Neural cell (in vitro differentiated cells): ENCODE data around the gene CRTC3. TPM values are rescaled to one million over a fixed set of nuclear protein-coding genes. Genes with fewer than 3 reads are reported as not detected.
"Not testable (repeated sequence)": the region's sequence is repeated elsewhere in the genome, so short reads cannot be mapped to it uniquely, and the experiment has no call there.

Experiments used
- H2AFZ ChIP-seq: fragments of 200-600, 300-800 bp; sonication (generic), shearing (Covaris generic); 2 replicates; pipeline ENCODE4 v1.6.0; 2014; ENCODE audit warnings: low read depth, mild to moderate bottlenecking, antibody characterized with exemption, low read length, moderate library complexity
- H3F3A ChIP-seq: fragments of 200-600 bp; shearing (Covaris generic); 2 replicates; pipeline ENCODE4 v1.6.1; 2016; ENCODE audit warnings: mild to moderate bottlenecking, moderate library complexity, mixed read lengths, antibody characterized with exemption, low read length; ENCODE audit not compliant: insufficient read depth, poor library complexity, severe bottlenecking
- H3K27ac ChIP-seq: fragments of 200-600, 300-800 bp; sonication (generic), shearing (Covaris generic); 2 replicates; pipeline ENCODE4 v1.5.1; 2014; ENCODE audit warnings: mild to moderate bottlenecking, low read length, moderate library complexity
- H3K27me3 ChIP-seq: fragments of 300-800, 200-600 bp; sonication (generic), shearing (Covaris generic); 2 replicates; pipeline ENCODE4 v1.6.0; 2014; ENCODE audit warnings: mild to moderate bottlenecking, low read depth, low read length, moderate library complexity; ENCODE audit not compliant: insufficient read depth
- H3K36me3 ChIP-seq: fragments of 300-800, 200-600 bp; sonication (generic), shearing (Covaris generic); 2 replicates; pipeline ENCODE4 v1.5.1; 2014; ENCODE audit warnings: mild to moderate bottlenecking, antibody characterized with exemption, low read length, moderate library complexity; ENCODE audit not compliant: insufficient read depth
- H3K4me2 ChIP-seq: fragments of 300-800, 200-600 bp; sonication (generic), shearing (Covaris generic); 2 replicates; pipeline ENCODE4 v1.6.0; 2014; ENCODE audit warnings: mild to moderate bottlenecking, low read length
- H3K4me3 ChIP-seq: fragments of 300-800, 200-600 bp; sonication (generic), shearing (Covaris generic); 2 replicates; pipeline ENCODE4 v1.5.1; 2014; ENCODE audit warnings: mild to moderate bottlenecking, low read length, moderate library complexity
- H3K79me2 ChIP-seq: fragments of 200-600 bp; shearing (Covaris generic); replicated peaks from 2 replicates; pipeline ENCODE4 v1.6.0; 2014; ENCODE audit warnings: mild to moderate bottlenecking, low read length, moderate library complexity; ENCODE audit not compliant: insufficient read depth
- H3K9ac ChIP-seq: fragments of 300-800, 200-600 bp; sonication (generic), shearing (Covaris generic); 2 replicates; pipeline ENCODE4 v1.6.1; 2016; ENCODE audit warnings: mild to moderate bottlenecking, low read length, mixed read lengths
- H3K9me2 ChIP-seq: fragments of 200-600 bp; shearing (Covaris generic); 2 replicates; pipeline ENCODE4 v1.6.1; 2016; ENCODE audit warnings: mild to moderate bottlenecking, low read length, mixed read lengths; ENCODE audit not compliant: insufficient read depth
- H3K9me3 ChIP-seq: fragments of 200-600, 300-800 bp; sonication (generic), shearing (Covaris generic); 2 replicates; pipeline ENCODE4 v1.6.1; 2016; ENCODE audit warnings: mild to moderate bottlenecking, mixed run types, low read length, moderate library complexity, mixed read lengths
- H4K20me1 ChIP-seq: fragments of 200-600 bp; shearing (Covaris generic); 2 replicates; pipeline ENCODE4 v1.6.1; 2016; ENCODE audit warnings: mild to moderate bottlenecking, mixed run types; ENCODE audit not compliant: insufficient read depth
- EP300 ChIP-seq: fragments of 450-650 bp; conservative IDR thresholded peaks from 2 replicates; pipeline ENCODE4 v1.6.1; 2014; ENCODE audit warnings: antibody characterized with exemption, mild to moderate bottlenecking, moderate library complexity; ENCODE audit not compliant: poor library complexity, severe bottlenecking
- EZH2 ChIP-seq: fragments of 200-600, 300-800 bp; shearing (Covaris generic), sonication (generic); IDR thresholded peaks from 2 replicates; pipeline ENCODE4 v1.6.1; 2014; ENCODE audit warnings: antibody characterized with exemption, low read length, borderline replicate concordance, mild to moderate bottlenecking; ENCODE audit not compliant: insufficient read depth, poor library complexity, severe bottlenecking
- MXI1 ChIP-seq: fragments of 450-650 bp; conservative IDR thresholded peaks from 2 replicates; pipeline ENCODE4 v1.6.1; 2014; ENCODE audit warnings: antibody characterized with exemption, mild to moderate bottlenecking; ENCODE audit not compliant: poor library complexity, severe bottlenecking
- POLR2AphosphoS5 ChIP-seq: IDR thresholded peaks from 2 replicates; pipeline ENCODE4 v1.6.1; 2012
- RAD21 ChIP-seq: fragments of 450-650 bp; conservative IDR thresholded peaks from 2 replicates; pipeline ENCODE4 v1.6.1; 2014; ENCODE audit warnings: antibody characterized with exemption, mild to moderate bottlenecking, moderate library complexity
- SMC3 ChIP-seq: fragments of 450-650 bp; conservative IDR thresholded peaks from 2 replicates; pipeline ENCODE4 v1.6.1; 2014; ENCODE audit warnings: antibody characterized with exemption, mild to moderate bottlenecking, moderate library complexity; ENCODE audit not compliant: poor library complexity
- TAF1 ChIP-seq: IDR thresholded peaks from 2 replicates; pipeline ENCODE4 v1.6.1; 2012; ENCODE audit warnings: low read depth
- polyA plus RNA-seq: library from polyadenylated mRNA; depleted of rRNA; stranded (reverse); fragments of >200 nt; gene quantifications from 2 replicates; pipeline ENCODE4 v1.2.3, GENCODE V29; 2014
- TF ChIP-seq, protein P1 (sequence below): fragments of 450-650 bp; IDR thresholded peaks from 2 replicates; pipeline ENCODE4 v1.5.1; 2014; ENCODE audit warnings: antibody characterized with exemption, mild to moderate bottlenecking, moderate library complexity; ENCODE audit not compliant: poor library complexity, severe bottlenecking
- TF ChIP-seq, protein P2 (sequence below): IDR thresholded peaks from 2 replicates; pipeline ENCODE4 v1.6.1; 2012; ENCODE audit warnings: borderline replicate concordance

The CRTC3 gene
- polyA plus RNA-seq, 1 donor from 2014 or later, result 5.5 TPM

DNA sequence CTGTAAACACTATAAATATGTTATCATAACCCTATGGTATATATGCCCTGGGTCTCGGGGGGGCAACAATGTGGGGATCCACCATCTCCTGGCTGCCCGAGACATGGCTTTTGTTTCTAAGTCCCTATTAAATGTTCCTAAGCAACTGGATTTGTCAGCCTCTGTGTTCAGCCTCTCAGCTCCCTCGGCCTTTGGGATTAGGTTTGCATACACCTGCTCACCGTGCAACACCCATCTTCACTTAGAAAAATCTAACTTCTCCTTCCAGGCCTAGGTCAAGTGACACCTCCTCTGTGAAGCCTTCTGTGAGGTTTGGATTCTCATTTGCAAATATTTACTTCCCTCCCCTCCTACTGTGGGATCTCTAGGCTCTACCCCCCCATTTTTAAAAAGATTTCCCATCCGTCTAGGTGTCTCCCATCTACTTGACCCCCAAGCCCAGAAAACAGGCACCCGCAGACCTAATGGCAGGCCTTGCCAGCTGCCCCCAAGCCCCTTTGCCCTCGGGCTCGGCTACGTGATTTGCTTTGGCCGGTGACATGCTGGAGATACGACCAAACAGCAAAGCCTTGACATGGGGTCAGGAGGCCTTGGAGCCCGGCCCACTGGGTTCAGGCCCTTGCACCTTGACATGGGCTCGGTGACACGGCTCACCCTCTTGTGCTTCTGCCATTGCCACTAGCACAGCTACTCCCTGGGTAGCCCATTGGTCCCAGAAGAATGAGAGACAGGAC, 121.4 kb downstream of the CRTC3 start:
- Histone ChIP-seq H3K4me3 (no peak overlapping the region), H2AFZ (no peak overlapping the region), H3K9ac (no peak overlapping the region), H4K20me1 (no peaks in the 10 kb centered on the region), H3K9me2 (no peaks in the 10 kb centered on the region), H3K27ac (no peak overlapping the region), H3K36me3 (no peaks in the 10 kb centered on the region), H3K27me3 (no peaks in the 10 kb centered on the region), H3K9me3 (no peaks in the 10 kb centered on the region), H3F3A (no peaks in the 10 kb centered on the region), H3K4me2 (no peak overlapping the region), H3K79me2 (no peaks in the 10 kb centered on the region)
- TF ChIP-seq, protein P1, sequence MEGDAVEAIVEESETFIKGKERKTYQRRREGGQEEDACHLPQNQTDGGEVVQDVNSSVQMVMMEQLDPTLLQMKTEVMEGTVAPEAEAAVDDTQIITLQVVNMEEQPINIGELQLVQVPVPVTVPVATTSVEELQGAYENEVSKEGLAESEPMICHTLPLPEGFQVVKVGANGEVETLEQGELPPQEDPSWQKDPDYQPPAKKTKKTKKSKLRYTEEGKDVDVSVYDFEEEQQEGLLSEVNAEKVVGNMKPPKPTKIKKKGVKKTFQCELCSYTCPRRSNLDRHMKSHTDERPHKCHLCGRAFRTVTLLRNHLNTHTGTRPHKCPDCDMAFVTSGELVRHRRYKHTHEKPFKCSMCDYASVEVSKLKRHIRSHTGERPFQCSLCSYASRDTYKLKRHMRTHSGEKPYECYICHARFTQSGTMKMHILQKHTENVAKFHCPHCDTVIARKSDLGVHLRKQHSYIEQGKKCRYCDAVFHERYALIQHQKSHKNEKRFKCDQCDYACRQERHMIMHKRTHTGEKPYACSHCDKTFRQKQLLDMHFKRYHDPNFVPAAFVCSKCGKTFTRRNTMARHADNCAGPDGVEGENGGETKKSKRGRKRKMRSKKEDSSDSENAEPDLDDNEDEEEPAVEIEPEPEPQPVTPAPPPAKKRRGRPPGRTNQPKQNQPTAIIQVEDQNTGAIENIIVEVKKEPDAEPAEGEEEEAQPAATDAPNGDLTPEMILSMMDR, result no peak

- Histone ChIP-seq H3K4me2 (no peak overlapping the region), H3K9me2 (no peaks in the 10 kb centered on the region), H2AFZ (no peak overlapping the region)
Observed at GRCh38 chr15:90654233-90655136, 124.8 kb downstream of the CRTC3 start.

GRCh38 chr15:90657520-90658172, 127.9 kb downstream of the CRTC3 start:
- H3F3A ChIP-seq, H3K79me2 ChIP-seq, H3K4me3 ChIP-seq, H3K27ac ChIP-seq, H4K20me1 ChIP-seq, H2AFZ ChIP-seq, H3K4me2 ChIP-seq, H3K9me2 ChIP-seq, H3K9me3 ChIP-seq, H3K36me3 ChIP-seq, H3K9ac ChIP-seq, H3K27me3 ChIP-seq: not testable (repeated sequence)

More at GRCh38 chr15:90654233-90655136, 124.8 kb downstream of the CRTC3 start:
- TF ChIP-seq TAF1 (no peak), MXI1 (no peak), SMC3 (no peak), RAD21 (no peak), POLR2AphosphoS5 (no peak), EZH2 (no peak), EP300 (no peak)
- TF ChIP-seq, protein P2, sequence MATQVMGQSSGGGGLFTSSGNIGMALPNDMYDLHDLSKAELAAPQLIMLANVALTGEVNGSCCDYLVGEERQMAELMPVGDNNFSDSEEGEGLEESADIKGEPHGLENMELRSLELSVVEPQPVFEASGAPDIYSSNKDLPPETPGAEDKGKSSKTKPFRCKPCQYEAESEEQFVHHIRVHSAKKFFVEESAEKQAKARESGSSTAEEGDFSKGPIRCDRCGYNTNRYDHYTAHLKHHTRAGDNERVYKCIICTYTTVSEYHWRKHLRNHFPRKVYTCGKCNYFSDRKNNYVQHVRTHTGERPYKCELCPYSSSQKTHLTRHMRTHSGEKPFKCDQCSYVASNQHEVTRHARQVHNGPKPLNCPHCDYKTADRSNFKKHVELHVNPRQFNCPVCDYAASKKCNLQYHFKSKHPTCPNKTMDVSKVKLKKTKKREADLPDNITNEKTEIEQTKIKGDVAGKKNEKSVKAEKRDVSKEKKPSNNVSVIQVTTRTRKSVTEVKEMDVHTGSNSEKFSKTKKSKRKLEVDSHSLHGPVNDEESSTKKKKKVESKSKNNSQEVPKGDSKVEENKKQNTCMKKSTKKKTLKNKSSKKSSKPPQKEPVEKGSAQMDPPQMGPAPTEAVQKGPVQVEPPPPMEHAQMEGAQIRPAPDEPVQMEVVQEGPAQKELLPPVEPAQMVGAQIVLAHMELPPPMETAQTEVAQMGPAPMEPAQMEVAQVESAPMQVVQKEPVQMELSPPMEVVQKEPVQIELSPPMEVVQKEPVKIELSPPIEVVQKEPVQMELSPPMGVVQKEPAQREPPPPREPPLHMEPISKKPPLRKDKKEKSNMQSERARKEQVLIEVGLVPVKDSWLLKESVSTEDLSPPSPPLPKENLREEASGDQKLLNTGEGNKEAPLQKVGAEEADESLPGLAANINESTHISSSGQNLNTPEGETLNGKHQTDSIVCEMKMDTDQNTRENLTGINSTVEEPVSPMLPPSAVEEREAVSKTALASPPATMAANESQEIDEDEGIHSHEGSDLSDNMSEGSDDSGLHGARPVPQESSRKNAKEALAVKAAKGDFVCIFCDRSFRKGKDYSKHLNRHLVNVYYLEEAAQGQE, result no peak
- TF ChIP-seq, protein P1, result no peak
- Histone ChIP-seq H3K79me2 (no peaks in the 10 kb centered on the region), H3K4me3 (no peak overlapping the region), H3K36me3 (no peaks in the 10 kb centered on the region), H3K9ac (no peak overlapping the region), H3K27me3 (no peaks in the 10 kb centered on the region), H3F3A (no peaks in the 10 kb centered on the region), H3K27ac (no peak overlapping the region), H3K9me3 (no peaks in the 10 kb centered on the region), H4K20me1 (no peaks in the 10 kb centered on the region)
